NCI-H2107 (cell line): ENCODE results near the gene CHL1.

ENCODE experiments used
- DNase-seq: peaks from one replicate; lab custom pipeline; 2025; lab: John Stamatoyannopoulos, UW

The CHL1 gene

GRCh38 chr3:217099-217813 is 20.7 kb downstream of the CHL1 start:
- DNase-seq = no peak

DNA sequence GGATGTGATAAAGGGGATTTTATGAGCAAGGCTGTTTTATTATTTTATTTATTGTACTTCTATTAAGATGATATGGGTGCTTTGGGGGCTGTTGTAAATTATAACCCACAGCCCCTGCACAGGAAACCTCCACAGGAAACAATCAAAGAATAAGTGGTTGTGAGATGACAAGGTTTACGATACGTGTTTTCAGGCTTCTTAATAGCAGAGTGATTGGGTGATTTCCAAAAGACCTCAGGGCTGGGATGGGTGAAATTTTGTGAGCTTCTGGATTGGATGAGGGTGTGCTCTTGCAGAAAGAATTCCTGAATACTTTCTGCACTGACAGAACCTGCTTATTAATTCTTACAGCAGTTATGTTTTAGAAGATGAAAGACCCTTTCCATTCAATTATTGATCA is 21.4 kb downstream of the CHL1 start:
- DNase-seq = no peak

DNA sequence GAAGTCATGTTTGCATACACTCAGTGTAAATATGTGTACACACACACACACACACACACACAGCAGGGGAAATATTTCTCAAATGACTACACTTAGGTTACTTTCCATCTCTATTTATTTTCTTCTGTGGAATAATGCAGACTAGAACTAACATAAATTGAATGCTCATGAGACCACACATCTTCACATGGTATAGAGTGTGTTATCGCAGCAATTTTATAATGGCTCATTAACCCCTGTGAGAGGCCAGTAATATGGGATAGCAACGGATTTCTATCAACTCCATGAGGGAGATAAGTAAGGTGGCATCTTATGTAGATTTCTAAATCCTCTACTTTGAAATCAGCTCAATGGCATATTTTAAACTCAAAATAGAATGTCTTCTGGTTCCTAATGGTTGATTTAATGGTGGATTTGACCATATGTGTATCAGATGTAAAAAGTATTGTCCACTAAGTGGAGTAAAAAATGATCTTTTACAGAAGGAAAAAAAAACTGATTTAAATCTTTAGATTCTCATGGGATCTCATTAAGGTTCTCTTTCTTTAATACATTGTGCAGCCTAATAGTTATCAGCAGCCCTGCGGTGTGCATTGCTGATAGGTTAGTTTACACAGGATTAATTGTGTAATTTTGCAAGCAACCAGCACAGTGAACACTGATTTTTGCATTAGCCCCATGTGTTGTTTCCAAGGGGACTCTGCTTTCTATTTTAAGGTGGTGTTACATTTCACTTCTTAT is 32.0 kb downstream of the CHL1 start:
- no peak for DNase-seq

DNA sequence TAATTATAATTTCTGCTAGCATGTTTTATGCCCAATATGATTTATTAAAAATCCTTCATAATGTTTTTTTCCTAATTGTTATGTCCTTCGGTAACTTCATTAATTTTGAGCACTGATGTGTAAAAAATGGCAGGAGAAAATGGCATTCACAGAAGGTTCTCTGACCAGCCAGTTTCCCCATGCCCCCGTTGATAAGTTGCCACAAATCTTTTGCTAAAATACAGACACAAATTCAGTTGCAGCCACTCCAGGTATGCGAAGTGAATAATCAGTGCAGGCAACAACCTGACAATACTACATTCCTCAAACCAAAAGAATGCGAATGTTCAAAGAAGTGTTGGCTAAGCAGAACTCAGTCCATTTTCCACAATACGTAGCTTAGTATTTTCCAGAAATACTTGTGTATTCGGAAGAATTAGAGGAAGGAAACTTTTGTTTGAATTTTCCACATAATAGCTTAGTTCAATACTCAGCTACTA is 32.7 kb downstream of the CHL1 start:
- DNase-seq = no peak

GRCh38 chr3:236881-237280 is 40.3 kb downstream of the CHL1 start:
- DNase-seq = no peak

- DNase-seq = no peak
These were observed 46.2 kb downstream of the CHL1 start for GRCh38 chr3:242602-243355.

DNA sequence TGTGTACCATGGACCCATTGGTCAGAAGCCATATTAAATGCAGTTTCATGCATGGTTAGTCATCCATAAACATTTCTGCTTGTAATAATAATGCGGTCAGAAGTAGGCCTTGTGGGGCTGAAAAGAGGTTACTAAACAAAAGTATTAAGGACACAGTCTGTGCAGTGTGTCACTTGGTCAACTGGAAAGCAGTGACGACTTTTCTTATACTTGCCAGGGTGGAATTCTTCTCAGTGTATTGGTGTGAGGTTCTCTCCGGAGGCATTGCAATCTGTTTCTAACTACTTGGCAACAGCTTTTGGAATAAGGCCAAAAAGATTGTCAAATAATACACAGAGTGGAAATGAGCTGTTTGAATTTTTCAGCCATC is 46.8 kb downstream of the CHL1 start:
- DNase-seq = no peak

GRCh38 chr3:244041-244440 is 47.5 kb downstream of the CHL1 start:
- no peak for DNase-seq

DNA sequence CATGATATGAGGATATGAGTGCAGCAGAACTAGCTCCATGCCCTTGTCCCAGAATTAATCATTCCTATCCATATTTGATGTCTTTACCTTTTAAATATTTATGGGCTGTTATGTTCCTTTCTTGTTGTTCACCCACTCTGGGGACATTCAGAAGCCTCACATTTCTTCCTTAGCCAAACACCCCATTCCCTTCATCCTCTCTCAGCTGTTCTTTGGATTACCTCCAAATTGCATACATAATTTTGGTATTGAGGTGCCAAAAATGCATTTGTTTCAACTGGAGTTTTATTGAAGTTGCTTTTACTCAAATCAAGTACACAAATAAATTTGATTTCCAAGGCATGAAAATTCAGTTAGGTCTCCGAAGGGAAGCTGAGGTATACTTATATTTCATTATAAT is 51.4 kb downstream of the CHL1 start:
- no peak for DNase-seq

- no peak for DNase-seq
These were observed 52.4 kb downstream of the CHL1 start for GRCh38 chr3:248864-249520.

DNA sequence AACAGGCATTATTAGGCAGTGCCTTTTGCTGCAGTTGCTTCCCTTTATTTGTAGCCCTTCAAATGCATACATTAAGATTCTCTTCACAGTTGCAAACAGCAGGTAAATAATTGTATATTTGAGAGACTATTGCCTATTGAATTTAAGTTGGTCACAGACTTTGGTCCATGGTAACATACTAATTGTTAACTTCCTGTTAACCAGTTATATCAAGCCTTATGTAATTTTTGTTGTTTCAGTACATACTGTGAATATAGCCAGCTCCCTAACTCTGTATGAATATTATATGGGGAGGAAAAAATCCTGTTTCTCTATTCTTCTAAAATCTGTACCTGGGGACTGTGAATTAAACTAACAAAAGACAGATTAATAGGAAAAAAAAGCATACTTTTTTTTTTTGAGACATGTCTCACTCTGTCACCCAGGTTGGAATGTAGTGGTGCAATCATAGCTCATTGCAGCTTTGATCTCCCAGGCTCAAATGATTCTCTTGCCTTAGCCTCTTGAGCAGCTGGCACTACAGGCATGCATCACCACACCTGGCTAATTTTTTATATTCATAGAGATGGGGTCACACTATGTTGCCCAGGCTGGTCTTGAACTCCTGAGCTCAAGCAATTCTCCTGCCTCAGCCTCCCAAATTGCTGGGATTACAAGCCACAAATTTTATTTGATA is 53.2 kb downstream of the CHL1 start:
- no peak for DNase-seq

GRCh38 chr3:256501-256900 is 59.9 kb downstream of the CHL1 start:
- no peak for DNase-seq

- DNase-seq = no peak
These were observed 61.3 kb downstream of the CHL1 start for GRCh38 chr3:257826-258225.

GRCh38 chr3:260898-261297 is 64.3 kb downstream of the CHL1 start:
- no peak for DNase-seq

DNA sequence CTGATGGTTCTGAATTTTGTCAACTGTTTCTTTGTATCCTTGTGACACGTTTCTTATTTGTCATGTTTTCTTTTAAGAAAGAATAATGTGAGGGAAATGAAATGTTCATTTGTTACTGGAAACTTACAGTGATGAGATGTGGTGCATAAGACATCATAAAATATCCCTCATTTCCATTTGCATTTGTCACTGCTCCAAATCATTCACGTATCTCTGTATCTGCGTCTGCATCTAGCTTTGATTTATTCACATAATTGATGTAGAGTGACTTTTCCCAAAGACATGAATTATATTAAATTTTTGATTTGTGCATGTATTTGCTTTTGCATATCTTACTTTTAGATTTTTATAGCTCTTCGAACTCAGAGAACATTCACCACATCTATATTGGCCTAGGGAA is 66.8 kb downstream of the CHL1 start:
- DNase-seq = no peak

- DNase-seq = no peak
These were observed 68.0 kb downstream of the CHL1 start for GRCh38 chr3:264394-265156.

DNA sequence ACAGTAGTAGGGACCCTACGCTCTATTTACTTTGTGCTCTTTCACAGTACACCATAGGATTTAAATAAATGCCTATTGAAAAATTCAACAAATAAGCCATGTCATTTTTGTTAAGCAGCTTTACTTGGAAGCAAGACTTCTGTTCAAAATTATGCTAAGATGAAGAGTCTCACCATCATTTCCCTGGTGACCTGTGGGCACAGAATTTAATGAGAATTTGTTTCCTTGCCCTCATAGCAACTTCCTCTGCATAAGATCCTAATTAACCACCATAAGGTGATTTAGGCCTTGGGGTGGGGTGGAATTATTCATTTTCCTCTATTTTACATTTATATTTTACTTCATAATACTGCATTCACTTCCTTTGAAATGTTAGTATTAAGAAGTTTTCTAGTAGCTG is 70.5 kb downstream of the CHL1 start:
- DNase-seq = no peak

GRCh38 chr3:270688-271087 is 74.1 kb downstream of the CHL1 start:
- DNase-seq = no peak

DNA sequence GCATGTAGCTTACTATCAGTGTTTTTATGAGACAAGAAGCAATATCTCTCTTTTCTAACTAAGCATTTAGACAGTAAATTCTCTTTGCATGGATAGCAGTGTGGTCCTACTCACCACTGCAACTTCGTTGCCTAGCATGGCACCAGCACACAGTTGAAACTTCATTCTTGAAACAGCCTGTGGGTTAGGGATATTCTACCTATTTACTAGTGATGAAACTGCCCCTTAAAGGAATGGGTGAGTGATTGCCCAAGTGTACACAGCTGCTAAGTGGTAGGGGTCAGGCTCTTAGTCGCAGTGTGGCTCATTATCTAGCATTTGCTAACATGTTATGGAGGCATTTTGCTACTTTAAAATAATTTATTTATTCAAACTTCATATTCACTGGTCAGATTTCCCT is 78.4 kb downstream of the CHL1 start:
- no peak for DNase-seq

DNA sequence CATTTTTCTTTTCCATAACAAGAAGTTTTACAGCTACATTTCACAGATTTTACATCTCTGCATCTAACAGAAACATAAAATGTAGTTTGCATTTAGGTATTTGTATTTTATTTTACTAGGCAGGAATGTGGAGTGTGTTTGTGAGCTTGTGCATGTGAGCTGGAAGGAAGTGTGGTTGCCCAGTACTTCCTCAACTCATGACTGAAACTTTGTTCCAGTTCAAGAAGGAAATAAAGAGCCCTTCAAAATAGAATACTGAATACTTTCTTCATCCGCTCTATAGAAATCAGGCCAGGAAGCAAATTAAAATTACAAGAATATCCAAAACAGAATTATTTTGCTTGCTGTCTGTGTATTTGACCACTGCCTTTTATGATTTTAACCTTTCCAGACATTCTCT is 81.3 kb downstream of the CHL1 start:
- DNase-seq = no peak
